ENCODE data around the gene GALC.

Gene GALC

GRCh38 chr14:88005978-88006851, 13.2 kb upstream of the GALC start:
- no peak for DNase-seq

- no peak for DNase-seq
These were observed 12.1 kb upstream of the GALC start, which contains the start of gene GPR65 for GRCh38 chr14:88005050-88005481. Gene GPR65, plus strand, starts transcription at chr14:88005135. Its CDS starts 5,713 bp downstream, at chr14:88010848.

GRCh38 chr14:88004506-88005036, 11.6 kb upstream of the GALC start:
- no peak for DNase-seq

DNA sequence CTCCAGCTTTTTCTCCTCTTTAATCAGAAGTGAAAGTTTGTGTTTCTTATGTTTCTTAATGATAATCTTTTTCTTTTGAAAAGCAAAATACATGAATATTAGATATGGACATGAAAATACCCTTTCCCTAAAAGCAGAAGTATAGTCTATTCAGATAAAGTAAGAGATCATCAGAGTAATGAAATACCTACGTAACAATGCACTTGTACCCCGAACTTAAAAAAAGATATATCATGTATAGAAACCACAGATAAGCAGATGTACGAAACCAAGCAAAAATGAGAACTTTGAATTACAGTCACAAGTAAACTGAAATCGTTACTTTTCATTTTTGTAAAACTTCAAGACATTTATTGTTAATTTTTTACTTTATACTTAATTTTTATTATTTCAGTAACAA, 10.4 kb upstream of the GALC start:
- DNase-seq = no peak

DNA sequence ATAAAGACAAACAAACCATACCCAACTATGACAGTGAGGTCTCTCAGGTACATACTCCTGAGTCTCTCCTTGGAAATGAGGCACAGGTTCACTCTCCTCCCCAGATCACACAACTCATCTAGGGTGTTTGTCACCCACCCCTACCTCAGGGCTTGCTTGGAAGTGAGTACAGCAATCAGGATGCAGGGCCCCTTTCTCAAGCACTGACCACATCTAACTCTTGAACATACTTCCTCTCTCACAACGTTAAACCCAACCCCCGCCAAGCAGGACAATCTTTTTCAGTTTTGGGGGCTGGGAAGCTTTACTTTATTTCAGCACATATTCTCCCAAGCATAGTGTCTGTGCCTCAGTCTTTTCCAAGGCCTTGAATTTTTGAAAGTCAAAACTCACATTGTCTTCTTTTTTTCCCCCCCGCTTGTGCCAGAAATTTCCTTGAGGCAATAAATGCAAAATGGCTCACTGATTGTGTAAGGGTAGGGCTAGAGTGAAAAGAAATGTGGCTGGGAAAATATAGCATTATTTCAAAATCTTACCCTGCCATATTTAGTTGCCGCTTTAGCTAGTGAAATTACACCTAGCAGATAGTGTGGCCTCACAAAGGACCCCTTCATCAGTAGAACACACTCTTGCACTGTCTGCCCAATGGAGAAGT, 9.6 kb upstream of the GALC start:
- DNase-seq = no peak

DNA sequence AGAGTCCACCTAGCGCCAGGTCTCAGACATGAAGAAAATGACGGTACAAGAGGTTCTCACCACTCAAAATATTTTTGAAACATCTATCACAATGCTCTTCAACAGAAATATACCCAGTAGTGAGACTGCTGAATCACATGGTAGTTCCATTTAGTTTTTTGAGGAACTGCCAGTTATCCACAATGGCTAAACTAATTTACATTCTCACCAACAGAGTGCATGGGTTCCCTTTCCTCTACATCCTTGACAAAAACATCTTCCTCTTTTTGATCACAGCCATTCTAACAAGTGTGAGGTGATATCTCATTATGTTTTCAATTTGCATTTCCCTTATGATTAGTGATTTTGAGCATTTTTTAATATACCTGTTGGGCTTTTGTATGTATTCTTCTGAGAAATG, 6.3 kb upstream of the GALC start:
- DNase-seq = no peak

DNA sequence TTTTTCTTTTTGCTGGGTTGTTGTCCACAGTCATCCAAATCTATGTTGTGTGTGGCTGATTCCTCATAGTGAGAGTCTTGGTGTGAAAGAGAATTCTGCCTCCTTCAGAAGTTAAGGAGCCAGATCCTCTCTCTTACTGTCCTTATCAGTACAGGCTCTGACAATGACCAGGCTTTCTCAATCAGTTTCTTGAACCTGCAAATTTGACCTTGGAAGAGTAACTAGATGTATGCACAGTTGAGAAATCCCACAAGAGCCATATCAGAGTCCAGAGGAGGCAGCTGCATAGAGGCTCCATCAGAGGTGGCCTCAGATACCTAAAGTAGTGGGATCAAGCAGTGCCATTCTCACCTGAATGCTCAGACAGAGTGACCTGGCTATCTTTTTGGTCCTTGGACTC, 5.5 kb upstream of the GALC start:
- no peak for DNase-seq

GRCh38 chr14:87996291-87996592, 3.3 kb upstream of the GALC start:
- DNase-seq = no peak

DNA sequence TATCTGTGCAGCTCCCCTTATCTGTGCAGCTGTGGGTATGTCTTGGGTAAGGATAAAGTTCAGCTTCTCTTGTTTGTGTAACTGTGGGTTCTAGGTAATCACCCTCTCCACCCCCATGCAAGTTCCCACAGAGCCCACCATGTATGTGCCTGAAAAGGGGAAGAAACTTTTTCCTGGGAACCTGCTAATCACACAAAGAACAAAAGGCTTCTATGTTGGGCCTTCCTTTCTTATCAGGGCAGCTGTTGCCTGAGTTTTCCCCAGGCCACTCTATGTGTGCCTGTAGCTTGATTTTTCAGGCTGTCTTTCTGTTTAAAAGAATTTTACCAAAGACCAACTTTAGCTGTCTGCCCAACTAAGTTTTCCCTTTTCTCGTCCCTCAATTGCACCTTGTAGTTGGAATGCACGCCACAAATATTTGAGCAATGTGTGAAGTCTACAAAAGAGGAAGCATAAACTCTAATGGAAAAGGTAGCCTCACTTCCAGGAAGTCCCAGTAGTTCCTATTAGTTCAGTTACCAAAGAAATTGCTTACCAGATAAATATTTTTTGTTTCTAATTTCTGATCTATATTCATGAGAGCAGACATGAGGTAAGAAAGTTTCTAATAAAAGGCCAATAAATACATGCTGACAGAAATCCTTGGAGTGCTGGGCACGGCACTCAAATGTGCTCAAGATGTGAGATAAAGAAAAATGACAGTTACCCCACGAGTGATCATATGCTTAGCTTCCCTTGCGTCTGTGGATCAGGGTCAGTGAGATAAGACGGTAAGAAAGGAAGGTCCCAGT, 2.7 kb upstream of the GALC start:
- no peak for DNase-seq

- no peak for DNase-seq
These were observed 2.0 kb upstream of the GALC start for GRCh38 chr14:87994974-87995373.

DNA sequence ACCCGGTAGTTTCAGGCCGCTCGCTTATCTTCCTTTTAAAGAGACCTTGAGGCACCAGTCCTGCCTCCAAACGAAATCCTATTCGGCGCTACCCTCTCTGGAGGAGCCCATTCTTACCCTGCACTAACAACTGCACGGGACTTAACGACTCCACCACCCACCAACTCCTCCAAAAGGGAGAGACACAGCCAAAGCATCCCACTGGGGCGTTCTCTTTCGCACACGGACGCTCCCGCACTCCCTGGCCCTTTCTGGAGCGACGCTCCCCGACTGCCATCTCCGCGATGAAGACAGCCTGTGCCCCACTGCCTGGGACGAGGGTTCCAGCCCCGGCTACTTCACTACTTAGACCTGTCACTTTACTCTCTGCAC, 650 bp downstream of the GALC start:
- DNase-seq = peak; percentile 54

GRCh38 chr14:87990682-87991081, 2.3 kb downstream of the GALC start:
- no peak for DNase-seq

DNA sequence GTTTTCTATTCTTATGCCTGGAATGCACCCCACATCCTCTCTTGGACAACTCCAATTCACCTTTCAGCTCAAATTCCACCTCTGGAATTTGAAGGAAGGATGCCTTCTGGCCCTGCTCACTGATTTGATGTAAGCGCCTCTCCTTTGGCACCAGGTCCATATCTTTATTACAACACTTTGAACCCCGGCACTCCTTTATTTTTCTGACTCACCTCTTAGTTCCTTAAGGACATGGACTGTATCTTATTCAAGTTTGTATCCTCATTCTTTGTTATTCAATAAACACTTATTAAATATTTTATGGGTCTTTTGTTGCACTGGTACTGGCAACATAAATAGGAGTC, 3.1 kb downstream of the GALC start:
- DNase-seq = no peak

DNA sequence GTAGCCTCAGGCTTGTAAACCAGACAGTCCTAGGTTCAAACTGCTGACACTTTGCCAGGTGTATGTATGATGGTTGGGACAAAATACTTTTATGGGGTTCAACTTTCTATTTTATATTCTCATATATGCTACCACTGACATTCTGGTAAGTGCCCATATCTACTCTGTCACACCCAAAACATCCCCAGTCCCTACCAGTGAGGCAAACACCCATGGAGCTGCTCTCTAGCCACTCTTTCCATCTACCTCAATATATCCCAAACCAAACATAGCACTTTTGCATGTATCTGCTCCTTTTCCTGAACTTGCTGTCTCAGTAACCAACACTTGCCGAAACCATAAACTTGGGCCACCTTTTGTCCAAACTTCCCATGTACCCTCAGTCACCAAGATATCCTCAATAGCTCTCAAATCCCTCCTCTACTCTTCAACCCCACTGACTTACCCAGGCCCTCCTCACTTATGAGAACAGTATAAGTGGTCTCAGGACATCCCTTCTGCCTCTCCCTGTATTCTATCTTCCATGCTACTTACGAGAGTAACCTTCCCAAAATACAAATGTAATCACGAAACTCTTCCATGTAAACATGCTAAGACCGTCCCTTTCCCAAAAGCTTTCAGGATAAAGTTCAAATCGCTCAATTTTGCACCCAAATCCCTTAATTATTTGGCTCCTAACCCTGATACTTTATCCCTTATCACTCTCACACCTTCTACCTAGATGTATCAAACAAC, 3.6 kb downstream of the GALC start:
- no peak for DNase-seq

- DNase-seq = no peak
These were observed 13.3 kb downstream of the GALC start for GRCh38 chr14:87979689-87980088.

DNA sequence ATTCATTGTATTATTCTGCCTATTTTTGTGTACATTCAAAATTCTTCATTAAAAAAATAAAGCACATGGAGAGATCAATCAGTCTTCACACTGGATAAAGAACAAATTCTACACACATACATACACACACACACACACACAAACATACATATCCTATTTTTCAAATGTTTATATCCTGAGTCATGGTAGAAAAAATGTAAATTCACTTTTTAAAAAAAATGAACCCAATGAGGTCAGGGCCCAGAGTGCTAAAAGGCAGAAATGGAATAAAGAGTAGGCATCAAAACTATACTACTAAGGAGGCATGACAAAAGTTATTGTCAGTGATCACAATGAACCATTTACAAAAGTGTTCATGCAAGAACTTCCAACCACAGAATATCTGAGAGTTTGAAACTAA, 17.3 kb downstream of the GALC start:
- DNase-seq = no peak

- DNase-seq = no peak
These were observed 22.0 kb downstream of the GALC start for GRCh38 chr14:87971010-87971409.

DNA sequence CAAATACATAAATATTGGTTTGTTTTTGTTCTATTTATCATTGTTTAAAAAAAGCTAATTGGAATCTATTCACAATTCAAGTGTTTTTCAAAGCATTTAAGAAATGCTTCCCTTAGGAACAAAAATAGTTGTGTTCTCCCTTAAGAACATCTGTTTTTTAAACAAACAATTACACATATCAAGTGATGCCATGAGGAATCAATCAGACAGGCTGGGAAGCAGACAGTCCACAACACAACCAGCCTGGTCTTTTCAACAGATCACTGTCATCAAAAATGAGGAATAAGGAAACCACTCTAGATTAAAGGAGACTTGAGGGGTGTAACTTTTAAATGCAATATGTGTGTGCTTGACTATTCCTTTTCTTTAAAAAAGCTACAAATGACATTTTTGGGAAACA, 25.5 kb downstream of the GALC start:
- no peak for DNase-seq

- DNase-seq = no peak
These were observed 26.2 kb downstream of the GALC start for GRCh38 chr14:87966816-87967215.

DNA sequence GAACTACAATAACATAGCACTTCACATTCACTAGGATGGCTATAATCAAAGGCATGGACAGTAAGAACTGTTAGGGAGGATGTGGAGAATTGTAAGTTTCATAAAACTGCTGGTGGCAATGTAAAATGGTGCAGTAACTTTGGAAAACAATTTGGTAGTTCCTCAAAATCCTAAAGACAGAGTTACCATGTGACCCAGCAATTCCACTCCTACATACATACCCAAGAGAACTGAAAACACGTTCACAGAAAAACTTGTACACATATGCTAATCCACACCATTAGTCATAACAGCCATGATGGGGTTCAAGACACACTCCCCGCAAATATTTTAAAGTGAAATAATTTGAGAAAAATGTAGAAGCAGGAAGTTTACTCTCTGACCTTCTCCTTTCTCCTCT, 31.7 kb downstream of the GALC start:
- DNase-seq = no peak

DNA sequence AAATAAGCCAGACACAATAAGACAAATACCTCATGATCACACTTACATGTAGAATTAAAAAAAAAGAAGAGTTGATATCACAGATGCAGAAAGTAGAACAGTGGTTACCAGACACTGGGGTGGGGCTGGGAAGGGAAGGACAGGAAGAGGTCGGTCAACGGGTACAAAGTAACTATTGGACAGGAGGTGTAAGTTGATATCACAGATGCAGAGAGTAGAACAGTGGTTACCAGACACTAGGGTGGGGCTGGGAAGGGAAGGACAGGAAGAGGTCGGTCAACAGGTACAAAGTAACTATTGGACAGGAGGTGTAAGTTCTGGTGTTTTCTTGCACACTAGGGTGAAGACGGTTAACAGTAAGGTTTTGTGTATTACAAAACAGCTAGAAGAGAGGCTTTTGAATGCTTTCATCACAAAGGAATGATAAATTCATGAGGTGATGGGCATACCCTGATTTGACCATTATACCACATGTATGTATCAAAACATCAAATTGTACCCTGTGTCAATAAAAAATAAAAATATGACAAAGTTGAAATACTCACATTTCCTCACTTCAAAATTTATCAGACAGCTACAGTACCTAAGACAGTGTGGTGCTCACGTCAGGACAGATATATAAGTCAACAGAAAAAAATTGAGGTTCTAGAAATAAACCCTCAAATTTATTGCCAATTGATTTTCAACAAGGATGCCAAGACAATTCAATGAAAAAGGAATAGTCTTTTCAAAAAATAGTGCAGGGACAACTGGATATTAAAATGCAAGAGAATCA, 32.8 kb downstream of the GALC start:
- DNase-seq = no peak

DNA sequence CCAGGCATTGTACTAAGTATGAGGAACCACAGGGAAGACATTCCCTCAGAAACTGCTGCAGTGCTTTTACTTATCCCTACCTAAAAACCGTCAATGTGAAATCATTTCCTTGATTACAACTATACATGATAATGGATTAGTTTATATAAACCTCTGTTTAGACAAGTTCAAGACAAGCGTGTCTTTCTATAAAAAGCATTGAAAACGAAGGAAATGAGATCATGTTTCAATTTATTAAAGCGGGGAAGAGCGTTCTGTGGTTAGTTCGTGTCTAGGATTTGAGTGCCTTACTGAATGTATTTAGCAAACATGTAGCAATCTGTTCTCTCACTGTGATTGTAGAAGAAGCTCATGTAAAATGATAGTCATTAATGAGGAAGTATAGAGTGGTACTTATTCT, 37.5 kb downstream of the GALC start:
- no peak for DNase-seq

Measured in NCI-H2227 treated with DMSO at 0.1 percent for 48 hours (cell line).